ENCODE data around the gene TSPAN5. TPM values are rescaled to one million over a fixed set of nuclear protein-coding genes. Genes with fewer than 3 reads are reported as not detected.

Gene TSPAN5
- total and polyA plus RNA-seq, 9 of the 15 experiments (the other 6 are each of a cell fraction or from before 2014, with no cell fraction given) = 0.58 to 6.6 (median 0.73) TPM

GRCh38 chr4:98570151-98570797, 88.1 kb downstream of the TSPAN5 start (continued):
- TF ChIP-seq ID3 (CRISPR knock-in tag; IDR thresholded peaks at IDR 0.05) (no peak), ID3 (tag; IDR thresholded peaks at IDR 0.05) (no peak)

GRCh38 chr4:98568941-98569663, 89.3 kb downstream of the TSPAN5 start:
- in situ Hi-C loops (cut with MboI) (no loop called here), intact Hi-C loops (cut with micrococcal nuclease) (no loop called here)
- Histone ChIP-seq H4K20me1 (replicated peaks; ENCODE audit: control insufficient read depth, insufficient read depth, low read length) (no peaks in the 10 kb centered on the region), H3K27ac (ENCODE audit: extremely low read depth, low read depth, low read length) (no peak overlapping the region), H3K36me3 (ENCODE audit: control insufficient read depth, insufficient read depth, low read length) (no peaks in the 10 kb centered on the region), H3K9ac (ENCODE audit: insufficient read depth in 1 of 2, low read depth in 2 of 2, low read length in 2 of 2) (no peak overlapping the region), H3K27me3 (ENCODE audit: control insufficient read depth in 2 of 2, insufficient read depth in 2 of 2, low read length in 2 of 2) (peaks cover 0 to 12% of the 10 kb centered on the region in 2 experiments; a peak in 2 of 5 replicates), H3K79me2 (ENCODE audit: control insufficient read depth, insufficient read depth, low read length) (no peaks in the 10 kb centered on the region), H2AFZ (ENCODE audit: low read depth, low read length) (no peak overlapping the region), H3K4me3 (no peak overlapping the region), H3K4me1 (replicated peaks in 1 of 2; ENCODE audit: control insufficient read depth in 2 of 2, insufficient read depth in 2 of 2, low read length in 2 of 2) (no peaks in the 10 kb centered on the region), H3K4me2 (ENCODE audit: insufficient read depth, low read length) (no peak overlapping the region), H3K9me3 (replicated peaks; ENCODE audit: control insufficient read depth, insufficient read depth, low read depth, low read length) (no peaks in the 10 kb centered on the region), H3K9me1 (ENCODE audit: control insufficient read depth, insufficient read depth, low read length) (no peaks in the 10 kb centered on the region)
- DNase-seq (ENCODE audit: extremely low read depth in 1 of 4, low spot score in 3 of 4) = no peak
- BruUV-seq (replicated peaks) = no TSS peak
- POLR2A ChIA-PET = no interaction called here
- ATAC-seq = no peak
- TF ChIP-seq POLR3G (IDR thresholded peaks at IDR 0.05; ENCODE audit: extremely low read depth, insufficient read length, insufficient replicate concordance) (no peak), NR2C2 (CRISPR knock-in tag; IDR thresholded peaks at IDR 0.05) (no peak), NR2C2 (tag; IDR thresholded peaks at IDR 0.05) (no peak), ZNF408 (CRISPR knock-in tag; IDR thresholded peaks at IDR 0.05; ENCODE audit: low read depth) (no peak)
- CTCF ChIA-PET (ENCODE audit: low intra/inter-chr PET ratio) = no interaction called here
- WGBS (ENCODE audit: insufficient coverage, low coverage, missing lambda C conversion rate) = 7% methylated on average over 7 of the region's 7 CpGs
- no peak for FAIRE-seq

Measured in K562 (cell line).